Activated T-helper 1 cell treated with anti-CD3 and anti-CD28 coated beads, Interleukin-12 subunit alpha, Interleukin-12 subunit beta, Interleukin-2, Interleukin-4 antibody, amounts not matched to agents 30 ng/mL and 10 ng/mL and 1 ng/mL, durations not matched to agents 14 hours and 24 hours and 36 hours (primary cell): Measurements from ENCODE around the gene SPOPL. TPM values are rescaled to one million over a fixed set of nuclear protein-coding genes. Genes with fewer than 3 reads are reported as not detected.
"Not testable (repeated sequence)": the region's sequence is repeated elsewhere in the genome, so short reads cannot be mapped to it uniquely, and the experiment has no call there.

ENCODE experiments used
- DNase-seq: peaks from one replicate; pipeline ENCODE4 v3.0.0; 2021; ENCODE audit warnings: low spot score
- H3K27ac Mint-ChIP-seq: one replicate; pipeline ENCODE4 v1.8.0; 2021; ENCODE audit warnings: mild to moderate bottlenecking, mixed read lengths
- H3K27me3 Mint-ChIP-seq: one replicate; pipeline ENCODE4 v1.8.0; 2022; ENCODE audit warnings: mild to moderate bottlenecking, moderate library complexity, mixed read lengths; ENCODE audit not compliant: insufficient read depth
- H3K36me3 Mint-ChIP-seq: one replicate; pipeline ENCODE4 v1.8.0; 2021; ENCODE audit warnings: low read depth, mixed read lengths
- H3K4me1 Mint-ChIP-seq: one replicate; pipeline ENCODE4 v1.8.0; 2021; ENCODE audit warnings: low read depth, mixed read lengths
- H3K4me3 Mint-ChIP-seq: one replicate; pipeline ENCODE4 v1.8.0; 2021; ENCODE audit warnings: mild to moderate bottlenecking, moderate library complexity, mixed read lengths
- H3K9me3 Mint-ChIP-seq: one replicate; pipeline ENCODE4 v1.8.0; 2021; ENCODE audit warnings: mixed read lengths
- intact Hi-C: fragments of 100-400 bp; cut with micrococcal nuclease; formaldehyde crosslinking; loops from one replicate; pipeline ENCODE4 v1.15.1; 2024
- total RNA-seq: library from RNA; stranded (reverse); gene quantifications from 2 replicates; pipeline ENCODE4 v1.2.3, GENCODE V29; 2022

SPOPL gene
- total RNA-seq, 1 donor from 2014 or later = 19.6 TPM

DNA sequence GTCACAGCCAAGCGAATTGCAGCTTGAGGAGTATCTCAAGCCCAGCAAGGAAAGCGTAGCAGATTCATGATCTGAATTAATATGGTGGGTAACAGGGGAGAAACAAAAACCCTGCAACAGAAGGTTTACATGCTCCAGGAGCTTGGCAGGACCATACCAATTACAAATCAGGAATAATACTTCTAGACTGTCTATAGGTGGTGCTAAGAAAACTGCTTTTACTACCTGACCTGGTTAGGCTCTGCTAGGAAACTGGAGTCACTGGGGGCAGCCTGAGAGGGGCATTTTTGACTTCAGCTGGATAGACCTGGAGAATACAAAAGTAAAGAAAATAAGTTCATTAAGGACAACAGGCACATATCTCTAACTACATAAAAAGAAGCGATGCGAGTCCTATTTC is 24.6 kb upstream of the SPOPL start:
- Mint-ChIP-seq H3K27ac (no peak overlapping the region), H3K4me1 (no peaks in the 10 kb centered on the region), H3K9me3 (no peaks in the 10 kb centered on the region), H3K27me3 (peaks cover 2% of the 10 kb centered on the region), H3K36me3 (no peaks in the 10 kb centered on the region), H3K4me3 (no peak overlapping the region)
- intact Hi-C loops = no loop called here
- no peak for DNase-seq

DNA sequence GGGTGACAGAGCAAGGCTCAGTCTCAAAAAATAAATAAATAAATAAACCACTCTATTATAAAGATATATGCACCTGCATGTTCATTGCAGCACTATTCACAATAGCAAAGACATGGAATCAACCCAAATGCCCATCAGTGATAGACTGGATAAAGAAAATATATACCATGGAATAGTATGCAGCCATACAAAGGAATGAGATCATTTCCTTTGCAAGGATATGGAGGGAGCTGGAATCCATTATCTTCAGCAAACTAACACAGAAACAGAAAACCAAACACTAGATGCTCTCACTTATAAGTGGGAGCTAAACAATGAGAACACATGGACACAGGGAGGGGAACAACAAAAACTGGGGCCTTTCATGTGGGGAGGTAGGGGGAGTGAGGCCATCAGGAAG is 18.8 kb upstream of the SPOPL start:
- intact Hi-C loops, H3K27me3 Mint-ChIP-seq, H3K9me3 Mint-ChIP-seq, H3K4me3 Mint-ChIP-seq, H3K36me3 Mint-ChIP-seq, H3K27ac Mint-ChIP-seq, H3K4me1 Mint-ChIP-seq, DNase-seq: not testable (repeated sequence)

DNA sequence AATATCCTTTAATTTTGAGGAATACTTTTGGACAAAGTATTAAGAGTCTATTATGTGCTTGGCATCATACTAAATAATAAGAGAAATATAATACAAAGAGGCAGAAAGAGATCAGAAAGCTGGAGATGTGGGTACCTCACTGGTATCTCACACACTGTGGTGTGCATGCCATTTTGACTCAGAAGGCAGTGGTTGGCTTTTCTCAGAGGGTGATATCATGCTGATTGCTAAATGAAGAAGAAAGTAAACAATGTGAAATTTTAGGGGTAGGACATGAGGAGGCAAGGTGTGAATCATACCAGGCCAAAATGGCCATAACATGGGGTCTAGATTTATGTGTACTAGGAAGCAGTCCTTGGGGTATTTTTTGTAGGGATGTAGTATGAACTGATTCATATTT is 16.6 kb upstream of the SPOPL start:
- Mint-ChIP-seq H3K27me3 (peaks cover 2% of the 10 kb centered on the region), H3K4me1 (no peaks in the 10 kb centered on the region), H3K4me3 (no peak overlapping the region), H3K27ac (no peak overlapping the region), H3K36me3 (no peaks in the 10 kb centered on the region), H3K9me3 (peaks cover 5% of the 10 kb centered on the region)
- intact Hi-C loops = no loop called here
- no peak for DNase-seq

DNA sequence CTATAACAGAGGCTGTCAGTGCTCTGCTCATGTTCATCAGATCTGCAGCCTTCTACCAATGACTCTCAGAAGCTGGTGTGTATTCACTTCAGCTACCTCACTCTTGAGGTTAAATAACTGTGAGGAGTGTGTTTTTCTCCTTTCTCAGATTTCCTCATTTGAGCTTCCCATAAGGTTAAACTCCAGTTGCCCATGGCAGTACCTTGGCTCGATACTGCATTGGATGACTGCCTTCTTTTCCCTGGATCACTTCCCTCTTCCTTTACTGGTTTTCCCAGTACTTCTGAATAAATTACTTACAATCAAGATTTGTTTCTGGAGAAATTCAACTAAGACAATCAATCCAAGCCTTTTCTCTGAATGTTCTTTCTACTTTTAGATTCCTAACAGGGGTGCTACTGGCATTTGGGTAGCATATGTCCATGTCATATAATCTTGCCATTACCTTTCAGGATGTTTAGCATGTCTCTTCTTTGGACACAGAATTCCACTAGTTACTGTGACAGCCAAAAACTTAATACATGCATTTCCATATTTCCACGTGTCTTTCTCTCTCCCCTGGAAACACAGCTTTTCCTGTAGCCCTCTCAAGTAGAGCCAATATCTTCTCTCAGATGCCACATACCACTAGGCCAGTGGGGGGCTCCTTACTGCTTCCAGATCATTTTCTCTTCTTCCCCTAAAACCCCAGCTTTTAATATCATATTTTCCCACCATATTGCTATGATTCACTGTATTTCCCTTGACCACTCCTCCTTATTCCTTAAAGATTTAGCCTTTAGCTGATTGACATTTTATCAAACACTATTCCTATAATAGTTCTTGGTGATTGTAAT is 15.0 kb upstream of the SPOPL start:
- Mint-ChIP-seq H3K36me3 (no peaks in the 10 kb centered on the region), H3K4me1 (no peaks in the 10 kb centered on the region), H3K27me3 (peaks cover 2% of the 10 kb centered on the region), H3K27ac (no peak overlapping the region), H3K9me3 (peaks cover 5% of the 10 kb centered on the region), H3K4me3 (no peak overlapping the region)
- intact Hi-C loops = no loop called here
- no peak for DNase-seq

DNA sequence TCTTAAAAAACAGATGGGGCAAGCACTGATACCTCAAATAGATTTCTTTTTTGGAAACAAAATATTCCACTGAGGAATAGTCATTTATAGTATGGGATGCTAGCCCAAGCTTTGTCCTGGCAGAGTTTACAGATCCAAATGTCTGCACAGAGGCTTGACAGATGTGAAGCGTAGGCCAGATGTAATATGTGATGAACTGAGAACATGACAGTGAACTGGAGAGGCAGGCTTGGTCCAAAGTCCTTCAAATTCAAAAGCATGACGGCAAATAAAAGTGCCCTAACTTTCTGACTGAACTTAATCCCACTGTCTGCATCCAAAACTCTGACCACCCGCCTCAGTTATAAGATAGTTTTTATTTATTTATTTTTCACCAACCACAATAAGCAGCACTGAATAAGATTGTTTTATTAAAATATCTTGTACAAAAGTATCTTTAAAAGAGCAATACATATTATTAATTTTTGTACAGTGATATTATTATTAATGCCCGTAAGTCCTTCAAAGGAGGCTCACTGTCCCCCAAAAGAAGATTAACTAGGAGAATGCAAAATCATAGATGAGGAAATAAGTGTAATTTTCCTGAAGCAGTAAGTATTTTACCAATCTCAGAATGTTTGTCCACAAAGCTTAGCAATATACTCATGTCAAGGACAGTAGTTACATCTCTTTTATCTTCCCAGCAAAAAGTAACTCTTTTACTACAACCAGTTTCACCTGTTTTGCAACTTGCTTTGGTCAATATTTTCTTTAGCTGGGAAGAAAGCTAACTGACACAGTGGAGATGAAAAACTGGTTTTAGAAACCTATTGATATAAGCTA is 10.7 kb upstream of the SPOPL start:
- DNase-seq = no peak
- H3K27me3 Mint-ChIP-seq = no peaks in the 10 kb centered on the region
- intact Hi-C loops = no loop called here
- H3K9me3 Mint-ChIP-seq = no peaks in the 10 kb centered on the region
- H3K4me3 Mint-ChIP-seq = no peak overlapping the region
- H3K36me3 Mint-ChIP-seq = no peaks in the 10 kb centered on the region
- peaks cover 8% of the 10 kb centered on the region for H3K4me1 Mint-ChIP-seq
- no peak overlapping the region for H3K27ac Mint-ChIP-seq

DNA sequence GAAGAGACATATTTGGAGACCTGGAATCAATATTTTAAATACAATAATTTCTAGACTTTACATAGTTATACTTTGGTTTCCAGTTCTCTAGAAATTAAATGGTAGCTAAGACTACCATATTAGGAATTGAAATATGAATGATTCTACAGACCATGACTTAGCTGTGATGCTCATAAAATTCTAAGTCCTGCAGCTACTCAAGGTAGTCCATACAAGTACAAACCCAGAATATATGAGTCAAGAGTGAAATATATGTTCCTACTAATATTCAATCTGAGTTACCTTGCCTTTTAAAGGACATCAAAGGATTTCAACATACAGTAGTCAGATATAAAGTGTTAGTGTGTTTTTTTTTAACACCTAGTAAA is 10.1 kb upstream of the SPOPL start:
- DNase-seq = no peak
- H3K9me3 Mint-ChIP-seq = no peaks in the 10 kb centered on the region
- no peak overlapping the region for H3K27ac Mint-ChIP-seq
- intact Hi-C loops = no loop called here
- H3K4me1 Mint-ChIP-seq = peaks cover 8% of the 10 kb centered on the region
- H3K27me3 Mint-ChIP-seq = no peaks in the 10 kb centered on the region
- no peaks in the 10 kb centered on the region for H3K36me3 Mint-ChIP-seq
- no peak overlapping the region for H3K4me3 Mint-ChIP-seq

DNA sequence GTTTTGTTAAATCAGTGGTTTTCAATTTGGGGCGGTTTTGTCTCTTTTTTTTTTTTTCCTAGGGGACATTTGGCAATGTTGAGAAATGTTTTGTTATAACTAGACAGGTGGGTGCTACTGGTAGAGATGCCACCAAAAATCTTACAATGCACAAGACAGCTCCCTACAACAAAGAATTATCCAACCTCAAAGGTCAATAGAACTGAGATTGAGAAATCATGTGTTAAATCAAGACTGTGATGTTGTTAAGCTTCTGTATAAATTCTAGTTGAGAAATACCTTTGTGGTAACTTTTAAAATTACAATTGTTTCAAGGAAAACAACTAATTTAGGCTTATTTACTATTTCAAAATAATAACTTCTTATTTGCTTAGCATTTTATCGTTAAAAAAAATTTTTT is 9.4 kb upstream of the SPOPL start:
- no peak overlapping the region for H3K27ac Mint-ChIP-seq
- peaks cover 8% of the 10 kb centered on the region for H3K4me1 Mint-ChIP-seq
- no peak overlapping the region for H3K4me3 Mint-ChIP-seq
- no peaks in the 10 kb centered on the region for H3K27me3 Mint-ChIP-seq
- H3K36me3 Mint-ChIP-seq = no peaks in the 10 kb centered on the region
- H3K9me3 Mint-ChIP-seq = no peaks in the 10 kb centered on the region
- DNase-seq = no peak
- intact Hi-C loops = no loop called here

DNA sequence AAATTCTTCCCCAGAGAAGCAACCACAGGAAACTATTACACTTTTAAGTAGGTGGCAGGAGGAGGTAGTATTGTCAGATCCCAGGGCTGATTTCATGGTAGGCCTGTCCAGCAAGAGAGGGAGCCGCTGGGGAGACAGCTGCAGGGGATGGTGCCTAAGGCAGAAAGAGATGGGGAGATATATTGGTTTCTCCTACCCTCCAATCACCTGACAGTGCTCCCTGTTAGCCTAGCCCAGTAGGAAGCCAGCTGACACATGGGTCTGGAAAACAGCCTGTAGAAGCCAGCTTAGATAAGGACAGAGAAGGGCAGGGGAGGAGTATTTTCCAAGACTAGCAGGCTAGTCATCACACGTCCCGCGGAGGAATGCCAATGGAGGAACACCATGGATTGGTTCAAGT is 8.2 kb upstream of the SPOPL start:
- H3K4me1 Mint-ChIP-seq = peaks cover 8% of the 10 kb centered on the region
- DNase-seq = no peak
- H3K9me3 Mint-ChIP-seq = no peaks in the 10 kb centered on the region
- H3K27me3 Mint-ChIP-seq = no peaks in the 10 kb centered on the region
- H3K27ac Mint-ChIP-seq = no peak overlapping the region
- no peak overlapping the region for H3K4me3 Mint-ChIP-seq
- intact Hi-C loops = no loop called here
- H3K36me3 Mint-ChIP-seq = no peaks in the 10 kb centered on the region

DNA sequence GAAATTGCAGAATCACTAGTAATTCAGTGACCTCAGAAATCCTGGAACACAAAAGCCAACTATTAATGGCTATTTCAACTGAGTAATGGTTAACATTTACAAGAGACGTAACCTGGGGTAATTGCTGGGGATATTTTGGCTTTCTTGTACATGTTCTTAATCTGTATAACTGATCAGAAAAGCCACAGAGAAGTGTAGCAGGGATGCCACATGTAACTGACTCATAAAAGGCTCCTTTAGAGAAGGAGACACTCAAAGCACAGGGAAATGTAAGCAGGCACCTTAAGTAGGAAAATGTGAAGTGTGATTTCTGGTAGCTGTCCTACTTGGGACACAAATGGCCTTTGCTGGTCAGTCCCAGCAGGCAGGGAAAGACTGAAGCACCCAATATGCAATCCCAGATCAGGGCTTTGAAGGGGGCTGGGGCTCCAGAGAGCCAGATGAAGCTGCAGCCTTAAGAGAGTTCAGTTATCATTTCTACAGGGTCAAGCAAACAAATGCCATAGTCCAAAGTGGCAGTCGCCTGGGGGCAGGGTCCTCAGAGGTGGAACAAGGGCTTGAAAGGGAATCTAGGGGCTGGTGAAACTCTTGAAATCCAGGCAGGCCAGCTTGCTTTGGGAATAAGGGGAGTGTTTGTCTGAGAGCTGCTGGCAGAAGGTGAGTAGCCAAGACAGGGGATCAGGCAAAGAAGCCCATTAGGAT is 7.2 kb upstream of the SPOPL start:
- no peak for DNase-seq
- no peak overlapping the region for H3K27ac Mint-ChIP-seq
- peaks cover 8% of the 10 kb centered on the region for H3K4me1 Mint-ChIP-seq
- intact Hi-C loops = no loop called here
- no peaks in the 10 kb centered on the region for H3K27me3 Mint-ChIP-seq
- H3K36me3 Mint-ChIP-seq = no peaks in the 10 kb centered on the region
- no peaks in the 10 kb centered on the region for H3K9me3 Mint-ChIP-seq
- no peak overlapping the region for H3K4me3 Mint-ChIP-seq

DNA sequence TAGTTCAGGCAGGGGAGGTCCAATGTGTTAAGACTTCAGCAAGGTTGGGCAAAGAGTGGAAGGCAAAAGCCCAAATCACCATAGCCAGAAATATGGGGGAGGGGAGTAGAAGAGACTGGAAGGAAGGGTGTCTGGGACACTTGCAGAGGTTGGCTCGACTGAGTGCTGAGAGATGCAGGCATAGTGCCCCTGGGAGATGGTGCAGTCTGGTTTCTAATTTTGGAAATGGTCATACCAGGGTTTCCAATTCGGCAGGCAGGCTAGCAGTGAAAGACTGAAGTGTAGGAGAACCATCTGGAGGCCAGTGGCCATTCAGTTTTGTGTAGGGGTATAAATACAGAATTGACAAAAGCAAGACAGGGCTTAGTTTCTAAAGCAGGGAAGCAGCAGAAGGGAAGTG is 6.2 kb upstream of the SPOPL start:
- H3K9me3 Mint-ChIP-seq = no peaks in the 10 kb centered on the region
- H3K27ac Mint-ChIP-seq = no peak overlapping the region
- intact Hi-C loops = no loop called here
- H3K27me3 Mint-ChIP-seq = no peaks in the 10 kb centered on the region
- H3K4me1 Mint-ChIP-seq = peaks cover 8% of the 10 kb centered on the region
- H3K36me3 Mint-ChIP-seq = no peaks in the 10 kb centered on the region
- DNase-seq = no peak
- H3K4me3 Mint-ChIP-seq = no peak overlapping the region

DNA sequence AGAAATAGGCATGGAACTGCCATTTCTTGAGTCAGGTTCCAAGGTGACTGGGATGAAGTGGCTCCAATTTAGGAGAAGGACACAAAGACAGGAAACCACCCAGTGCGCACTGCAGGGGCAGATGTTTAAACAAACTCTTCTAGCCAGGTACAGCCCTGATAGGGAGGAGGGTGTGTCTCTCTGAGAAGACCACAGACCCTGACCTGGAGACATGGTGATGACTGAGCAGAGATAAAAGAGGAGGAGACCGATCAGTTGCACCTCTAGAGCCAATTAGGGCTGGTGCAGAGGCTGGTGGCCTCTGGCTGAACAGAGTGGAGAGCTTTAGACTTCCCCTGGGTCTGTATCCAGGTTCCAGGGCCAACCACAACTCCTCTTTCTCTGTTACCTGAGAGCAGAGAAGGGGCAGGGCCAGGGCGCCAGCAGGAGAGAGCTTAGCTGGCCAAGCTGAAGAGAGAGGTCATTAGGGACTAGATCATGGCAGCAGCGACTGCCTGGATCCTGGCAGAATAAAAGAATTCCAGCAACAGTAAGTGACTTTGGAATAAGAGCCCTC is 5.4 kb upstream of the SPOPL start:
- Mint-ChIP-seq H3K4me1 (peaks cover 12% of the 10 kb centered on the region), H3K36me3 (no peaks in the 10 kb centered on the region), H3K27me3 (no peaks in the 10 kb centered on the region), H3K4me3 (no peak overlapping the region), H3K27ac (no peak overlapping the region), H3K9me3 (no peaks in the 10 kb centered on the region)
- intact Hi-C loops = no loop called here
- DNase-seq = no peak

DNA sequence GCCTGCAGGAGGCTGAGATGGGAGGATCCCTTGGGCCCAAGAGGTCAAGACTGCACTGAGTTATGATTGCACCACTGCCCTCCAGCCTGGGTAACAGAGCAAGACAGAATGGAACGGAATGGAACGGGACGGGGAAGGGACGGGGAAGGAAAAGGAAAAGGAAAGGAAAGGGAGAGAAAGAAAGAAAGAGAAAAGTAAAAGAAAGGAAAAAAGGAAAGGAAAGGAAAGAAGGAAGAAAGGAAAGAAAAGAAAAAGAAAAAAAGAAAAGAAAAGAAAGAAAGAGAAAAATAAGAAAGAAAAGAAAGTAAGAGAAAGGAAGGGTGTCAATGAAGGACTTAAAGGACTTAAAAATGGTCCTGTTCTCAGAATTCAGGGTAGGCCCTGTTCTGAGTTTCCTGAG is 4.3 kb upstream of the SPOPL start:
- intact Hi-C loops = no loop called here
- DNase-seq = no peak
- Mint-ChIP-seq H3K4me1 (peaks cover 16% of the 10 kb centered on the region), H3K9me3 (no peaks in the 10 kb centered on the region), H3K4me3 (no peak overlapping the region), H3K27ac (no peak overlapping the region), H3K36me3 (peaks cover 1% of the 10 kb centered on the region), H3K27me3 (peaks cover 2% of the 10 kb centered on the region)

DNA sequence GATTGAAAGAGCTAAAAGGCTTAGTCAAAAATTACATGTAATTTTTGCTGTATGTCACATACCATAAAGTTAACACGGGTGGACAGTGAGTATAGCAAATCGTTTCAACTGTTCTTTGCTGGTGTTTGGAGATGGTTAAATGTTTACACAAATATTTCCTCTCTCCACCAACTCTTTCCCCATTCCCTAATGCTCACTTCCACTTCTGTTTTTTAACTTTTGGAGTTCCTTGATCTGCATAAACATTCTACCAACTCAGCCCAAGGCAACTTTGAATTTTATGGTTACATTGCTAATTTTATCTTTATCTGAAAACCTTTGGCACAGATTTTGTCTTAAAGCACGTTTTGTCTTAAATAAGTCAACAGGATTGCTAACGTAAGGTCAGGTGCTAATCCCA is 1.9 kb upstream of the SPOPL start:
- Mint-ChIP-seq H3K9me3 (no peaks in the 10 kb centered on the region), H3K4me3 (peak overlapping the region; percentile 38), H3K27ac (no peak overlapping the region), H3K27me3 (peaks cover 2% of the 10 kb centered on the region), H3K36me3 (peaks cover 7% of the 10 kb centered on the region), H3K4me1 (peaks cover 32% of the 10 kb centered on the region)
- intact Hi-C loops = no loop called here
- DNase-seq = no peak
